Measurements from ENCODE around the gene CRY1. TPM values are rescaled to one million over a fixed set of nuclear protein-coding genes. Genes with fewer than 3 reads are reported as not detected.

Gene CRY1
- total and polyA plus RNA-seq, 8 donors = 19.4 to 33.7 (median 27.4) TPM

DNA sequence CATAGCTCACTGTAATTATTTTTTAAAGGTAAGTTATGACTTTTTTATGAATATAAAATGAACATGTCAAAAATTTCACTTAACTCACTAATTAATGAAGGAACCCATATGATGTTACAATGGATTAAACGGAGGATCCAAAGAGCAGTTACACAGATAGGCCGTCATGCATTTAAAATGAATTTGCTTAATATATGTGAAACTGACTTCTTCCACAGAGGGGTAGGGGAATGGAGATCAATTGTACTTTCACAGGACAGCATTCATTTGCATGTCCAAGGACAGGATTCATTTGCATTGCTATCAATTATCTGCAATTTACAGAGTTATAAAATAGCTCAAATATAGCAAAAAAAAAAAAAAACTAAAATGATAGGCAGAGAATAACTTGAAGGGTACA, 6.6 kb upstream of the CRY1 start:
- TF ChIP-seq, protein P1, sequence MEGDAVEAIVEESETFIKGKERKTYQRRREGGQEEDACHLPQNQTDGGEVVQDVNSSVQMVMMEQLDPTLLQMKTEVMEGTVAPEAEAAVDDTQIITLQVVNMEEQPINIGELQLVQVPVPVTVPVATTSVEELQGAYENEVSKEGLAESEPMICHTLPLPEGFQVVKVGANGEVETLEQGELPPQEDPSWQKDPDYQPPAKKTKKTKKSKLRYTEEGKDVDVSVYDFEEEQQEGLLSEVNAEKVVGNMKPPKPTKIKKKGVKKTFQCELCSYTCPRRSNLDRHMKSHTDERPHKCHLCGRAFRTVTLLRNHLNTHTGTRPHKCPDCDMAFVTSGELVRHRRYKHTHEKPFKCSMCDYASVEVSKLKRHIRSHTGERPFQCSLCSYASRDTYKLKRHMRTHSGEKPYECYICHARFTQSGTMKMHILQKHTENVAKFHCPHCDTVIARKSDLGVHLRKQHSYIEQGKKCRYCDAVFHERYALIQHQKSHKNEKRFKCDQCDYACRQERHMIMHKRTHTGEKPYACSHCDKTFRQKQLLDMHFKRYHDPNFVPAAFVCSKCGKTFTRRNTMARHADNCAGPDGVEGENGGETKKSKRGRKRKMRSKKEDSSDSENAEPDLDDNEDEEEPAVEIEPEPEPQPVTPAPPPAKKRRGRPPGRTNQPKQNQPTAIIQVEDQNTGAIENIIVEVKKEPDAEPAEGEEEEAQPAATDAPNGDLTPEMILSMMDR (IDR thresholded peaks at IDR 0.05) = no peak
- ATAC-seq = no peak
- intact Hi-C loops (cut with DNase I) = no loop called here
- Histone ChIP-seq H3K4me1 (no peaks in the 10 kb centered on the region), H3K27ac (no peak overlapping the region), H3K9me3 (peaks cover 0 to 2% of the 10 kb centered on the region in 2 donors), H3K27me3 (no peaks in the 10 kb centered on the region), H3K4me3 (no peak overlapping the region), H3K36me3 (no peaks in the 10 kb centered on the region)
- DNase-seq = no peak

DNA sequence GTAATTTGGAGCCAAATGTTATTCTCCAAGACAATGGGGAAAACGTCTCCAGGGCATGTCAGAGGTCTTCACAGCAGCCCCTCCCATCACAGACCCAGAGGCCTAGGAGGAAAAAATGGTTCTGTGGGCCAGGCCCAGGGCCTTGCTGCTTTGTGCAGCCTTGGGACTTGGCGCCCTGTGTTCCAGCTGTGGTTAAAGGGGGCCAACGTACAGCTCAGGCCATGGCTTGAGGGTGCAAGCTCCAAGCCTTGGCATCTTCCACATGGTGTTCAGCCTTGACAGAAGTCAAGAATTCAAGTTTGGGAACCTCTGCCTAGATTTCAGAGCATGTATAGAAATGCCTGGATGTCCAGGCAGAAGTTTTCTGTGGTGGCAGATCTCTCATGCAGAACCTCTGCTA, 3.2 kb upstream of the CRY1 start:
- H3K9me3 ChIP-seq = peaks cover 0 to 2% of the 10 kb centered on the region in 2 donors
- intact Hi-C loops (cut with DNase I) = no loop called here
- H3K4me3 ChIP-seq = no peak overlapping the region
- no peaks in the 10 kb centered on the region for H3K36me3 ChIP-seq
- peaks cover 0 to 16% of the 10 kb centered on the region in 2 donors for H3K4me1 ChIP-seq
- DNase-seq (no peak), ATAC-seq (no peak)
- no peak overlapping the region for H3K27ac ChIP-seq
- TF ChIP-seq, protein P1 (IDR thresholded peaks at IDR 0.05) = no peak
- peaks cover 0 to 5% of the 10 kb centered on the region in 2 donors for H3K27me3 ChIP-seq

DNA sequence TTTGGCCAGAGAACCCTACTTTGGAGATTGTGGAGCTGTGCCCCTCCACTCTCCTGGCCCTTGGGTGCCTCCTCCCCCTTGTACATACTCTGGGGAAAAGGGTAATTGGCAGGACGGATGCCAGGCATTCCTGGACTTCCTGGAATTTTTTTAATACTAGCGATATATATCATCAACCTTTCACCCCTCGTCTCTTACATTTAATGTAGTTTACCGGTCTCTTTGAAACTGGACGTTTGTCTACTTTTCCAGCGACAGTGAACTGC, 767 bp upstream of the CRY1 start:
- peak overlapping the region; percentile 95 to 98 for H3K27ac ChIP-seq
- H3K36me3 ChIP-seq = no peaks in the 10 kb centered on the region
- ATAC-seq = peak; percentile 8
- peaks cover 0 to 2% of the 10 kb centered on the region in 2 donors for H3K9me3 ChIP-seq
- H3K4me1 ChIP-seq = peaks cover 0 to 28% of the 10 kb centered on the region in 2 donors
- no peak for DNase-seq
- intact Hi-C loops (cut with DNase I) = no loop called here
- peak overlapping the region; percentile 87 to 99 for H3K4me3 ChIP-seq
- TF ChIP-seq, protein P1 (IDR thresholded peaks at IDR 0.05) = no peak
- H3K27me3 ChIP-seq = peaks cover 0 to 5% of the 10 kb centered on the region in 2 donors

DNA sequence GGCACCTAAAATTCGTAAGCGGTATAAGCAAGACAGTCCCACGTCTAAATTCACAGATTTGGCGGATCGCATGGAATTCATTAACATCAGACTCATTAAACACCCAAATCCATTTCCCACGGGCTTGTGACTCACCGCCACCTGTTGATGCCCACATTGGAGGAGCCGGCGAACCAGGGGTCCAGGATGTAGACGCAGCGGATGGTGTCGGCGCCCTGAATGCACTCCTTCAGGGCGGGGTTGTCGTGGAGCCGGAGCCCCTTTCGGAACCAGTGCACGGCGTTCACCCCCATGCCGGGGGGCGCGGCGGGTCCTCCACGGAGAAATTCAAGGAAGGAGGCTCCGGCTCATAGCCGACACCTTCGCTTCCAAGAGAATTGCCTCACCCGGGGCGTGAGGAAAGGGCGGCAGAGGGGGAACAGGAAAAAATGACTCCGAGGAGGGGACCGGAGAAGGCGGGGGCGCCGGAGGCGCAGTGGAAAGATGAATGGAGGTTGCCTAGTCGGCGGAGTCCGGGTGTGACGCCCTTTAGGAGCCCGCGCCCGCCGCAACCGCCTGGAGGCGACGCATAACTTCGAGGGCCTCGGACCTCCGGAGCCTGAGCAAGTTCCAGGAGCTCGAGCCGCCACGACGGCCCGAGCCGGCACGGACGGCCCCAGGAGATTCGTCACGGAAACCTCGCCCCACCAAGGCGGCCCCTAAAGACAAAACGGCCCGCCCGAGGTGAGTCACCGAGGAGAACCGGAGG, 506 bp downstream of the CRY1 start:
- peak in 3 of 4 donors; percentile 53 to 89 (median 63) for DNase-seq
- Histone ChIP-seq H3K9me3 (peaks cover 0 to 2% of the 10 kb centered on the region in 2 donors), H3K4me1 (peaks cover 0 to 28% of the 10 kb centered on the region in 2 donors), H3K27me3 (peaks cover 0 to 5% of the 10 kb centered on the region in 2 donors), H3K4me3 (peak overlapping the region; percentile 87 to 99), H3K27ac (peak overlapping the region; percentile 95 to 98), H3K36me3 (no peaks in the 10 kb centered on the region)
- intact Hi-C loops (cut with DNase I) = no loop called here
- ATAC-seq = peak; percentile 25
- TF ChIP-seq, protein P1 (IDR thresholded peaks at IDR 0.05) = no peak

DNA sequence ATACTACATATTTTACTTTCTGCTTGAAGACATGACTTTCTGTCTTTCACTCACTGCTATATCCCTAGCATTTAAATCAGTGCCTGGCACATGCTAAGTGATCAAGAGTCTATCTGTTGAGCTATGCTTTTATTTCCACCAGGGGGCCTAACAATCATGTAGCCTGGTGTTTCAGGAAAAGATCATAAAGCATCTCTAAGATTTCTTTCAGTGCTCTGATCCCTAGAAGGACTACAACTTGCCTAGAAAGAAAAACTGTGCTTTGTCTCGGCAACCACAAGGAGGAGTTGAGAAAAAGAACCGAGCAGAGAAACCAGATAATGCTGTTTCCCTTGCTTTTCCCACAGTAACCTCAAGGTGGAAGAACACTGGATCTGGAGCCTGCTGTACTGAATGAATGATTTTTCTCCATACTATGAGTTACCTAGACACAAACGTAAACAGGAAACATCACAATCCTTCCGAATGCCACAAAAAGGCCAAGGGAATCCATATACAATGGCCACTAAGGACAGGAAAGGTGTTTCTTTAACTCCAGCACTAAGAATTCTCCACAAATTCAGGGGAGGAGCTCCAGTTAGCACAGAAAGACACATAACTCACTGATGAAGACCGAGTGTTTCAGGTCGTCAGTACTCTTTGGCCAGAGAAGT, 1.2 kb downstream of the CRY1 start:
- Histone ChIP-seq H3K27me3 (peaks cover 0 to 5% of the 10 kb centered on the region in 2 donors), H3K27ac (peak overlapping the region; percentile 95 to 98), H3K4me3 (peak overlapping the region; percentile 87 to 99), H3K4me1 (peaks cover 0 to 28% of the 10 kb centered on the region in 2 donors), H3K36me3 (no peaks in the 10 kb centered on the region), H3K9me3 (peaks cover 0 to 2% of the 10 kb centered on the region in 2 donors)
- peak; percentile 42 for ATAC-seq
- TF ChIP-seq, protein P1 (IDR thresholded peaks at IDR 0.05) = peak; percentile 62 to 76
- peak in 2 of 4 donors; percentile 82 to 91 for DNase-seq
- intact Hi-C loops (cut with DNase I) = no loop called here

All from left lung (tissue), 10 donors.